Kidney (tissue), 14 donors: ENCODE results near the gene IQCN. TPM values are rescaled to one million over a fixed set of nuclear protein-coding genes. Genes with fewer than 3 reads are reported as not detected.

ENCODE experiments used
- DNase-seq, 5 donors: peaks; one replicate each; pipeline ENCODE4 v3.0.0-alpha.2; 2013 to 2020
- FAIRE-seq: peaks from 2 replicates; lab custom pipeline; 2012; peaks lifted over from hg19 to GRCh38; lab: Jason Lieb, UNC
- H3K27ac ChIP-seq, 2 donors: one replicate each; pipeline ENCODE4 v1.7.0; 2013; ENCODE audit warnings: low read depth in 2 of 2, low read length in 2 of 2, inconsistent platforms in 1 of 2
- H3K27me3 ChIP-seq: one replicate; pipeline ENCODE4 v1.7.1; 2013; ENCODE audit warnings: low read length, inconsistent platforms; ENCODE audit not compliant: control insufficient read depth, insufficient read depth
- H3K36me3 ChIP-seq, 3 donors: one replicate each; pipeline versions ENCODE4 v1.7.0 to v1.7.1; 2013; ENCODE audit warnings: low read length in 3 of 3, control low read depth in 1 of 3, inconsistent platforms in 1 of 3; ENCODE audit not compliant: insufficient read depth in 3 of 3, control insufficient read depth in 2 of 3
- H3K4me1 ChIP-seq, 3 donors: one replicate each; pipeline versions ENCODE4 v1.7.0 to v1.7.1; 2013; ENCODE audit warnings: low read length in 3 of 3, inconsistent platforms in 1 of 3, low read depth in 1 of 3; ENCODE audit not compliant: control insufficient read depth in 2 of 3, insufficient read depth in 2 of 3
- H3K4me3 ChIP-seq, 3 donors: one replicate each; pipeline versions ENCODE4 v1.7.0 to v1.8.1; 2013; ENCODE audit warnings: low read length in 3 of 3, control low read depth in 1 of 3, inconsistent platforms in 1 of 3
- H3K9ac ChIP-seq, 3 donors: one replicate each; pipeline versions ENCODE4 v1.7.0 to v1.7.1; 2013; ENCODE audit warnings: low read length in 3 of 3, control low read depth in 1 of 3, inconsistent platforms in 1 of 3
- H3K9me3 ChIP-seq, 3 donors: one replicate each; pipeline versions ENCODE4 v1.7.0 to v1.7.1; 2013; ENCODE audit warnings: low read length in 3 of 3, control low read depth in 1 of 3, inconsistent platforms in 1 of 3; ENCODE audit not compliant: control insufficient read depth in 2 of 3, insufficient read depth in 1 of 3
- CTCF ChIP-seq: IDR thresholded peaks from 3 replicates; pipeline ENCODE4 v1.5.1; 2012; ENCODE audit warnings: mild to moderate bottlenecking, moderate library complexity, borderline replicate concordance; ENCODE audit not compliant: insufficient read depth; ENCODE audit errors: extremely low read depth
- intact Hi-C: fragments of 100-400 bp; cut with DNase I; formaldehyde crosslinking; loops from one replicate; pipeline ENCODE4 v1.11.1; 2022
- polyA plus RNA-seq: library from polyadenylated mRNA; stranded (reverse); fragments of 350-450 nt; fragmentation: Illumina TruSeq; extraction: RNeasy Lipid Tissue Mini Kit (QIAGEN cat#74804); gene quantifications from one replicate; pipeline ENCODE4 v1.2.3, GENCODE V29; 2014; ENCODE audit warnings: low read depth, low replicate concordance; ENCODE audit not compliant: insufficient read depth
- total RNA-seq: library from RNA; stranded (reverse); fragmentation: NEBNext Ultra II Directional; extraction: Animal tissue kit (Norgen Biotek cat#: 25700); gene quantifications from one replicate; pipeline ENCODE4 v1.2.1, GENCODE V29; 2021
- donor health status: control.
- donor health status: control.
- donor health status: control.
- donor health status: control.
- donor health status: control.
- donor health status: DM: yes; HTN: yes; CAD: no.
- donor health status: Normal renal cell carcinoma (clear cell type).

The IQCN gene
- total and polyA plus RNA-seq, 2 donors from 2014 or later, result 0.82 to 6.3 TPM

- Histone ChIP-seq H3K4me3 (no peak overlapping the region), H3K4me1 (peaks cover 0 to 9% (median 8%) of the 10 kb centered on the region in 3 donors), H3K9me3 (no peaks in the 10 kb centered on the region), H3K9ac (no peak overlapping the region), H3K36me3 (no peaks in the 10 kb centered on the region), H3K27ac (peak overlapping the region in 1 of 2 donors; percentile 71), H3K27me3 (no peaks in the 10 kb centered on the region)
- no peak for FAIRE-seq
- intact Hi-C loops, result no loop called here
- DNase-seq, result no peak
- TF ChIP-seq CTCF, result no peak
Measured at GRCh38 chr19:18289471-18290301, 15.4 kb upstream of the IQCN start.

DNA sequence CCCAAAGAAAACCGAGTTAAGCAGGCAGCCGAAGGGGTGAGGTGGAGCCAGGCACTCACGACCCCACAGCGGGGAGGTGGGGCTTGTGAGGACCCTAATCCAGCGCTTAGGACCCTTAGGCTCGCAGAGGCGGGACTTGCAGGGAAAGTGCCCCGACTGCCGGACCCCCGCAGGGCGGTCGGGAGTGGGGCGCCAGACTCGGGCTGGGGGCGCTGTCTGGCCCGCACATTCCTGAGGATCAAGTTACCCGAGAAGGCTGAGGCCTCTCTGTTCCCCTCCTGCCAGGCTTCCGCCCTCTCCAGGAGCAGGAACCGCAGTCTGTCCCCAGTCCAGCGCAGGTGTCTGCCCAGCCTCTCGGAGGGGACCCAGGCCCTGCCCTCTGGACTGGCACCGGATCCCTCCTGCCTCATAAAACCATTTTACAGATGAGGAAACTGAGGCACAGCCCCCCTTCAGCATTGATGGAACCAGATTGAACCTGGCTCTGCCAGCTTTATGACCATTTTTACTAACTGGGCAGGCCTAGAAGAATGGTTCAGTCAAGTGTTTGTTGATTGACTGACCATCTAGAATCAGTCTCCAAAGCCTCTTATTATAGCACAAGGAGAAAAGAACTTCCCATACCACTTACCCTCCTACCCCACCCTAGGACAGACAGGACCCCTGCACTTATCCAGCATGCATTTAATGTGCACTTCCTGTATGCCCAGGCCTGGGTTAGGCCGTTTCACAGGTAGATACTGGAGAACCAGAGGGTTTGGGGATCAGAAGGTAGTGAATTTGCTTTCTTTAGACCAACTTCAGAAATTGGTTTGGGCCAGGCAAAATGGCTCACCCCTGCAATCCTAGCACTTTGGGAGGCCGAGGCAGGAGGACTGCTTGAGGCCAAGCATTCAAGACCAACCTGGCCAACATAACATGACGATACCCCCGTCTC, 13.9 kb upstream of the IQCN start:
- Histone ChIP-seq H3K27me3 (no peaks in the 10 kb centered on the region), H3K36me3 (no peaks in the 10 kb centered on the region), H3K4me3 (no peak overlapping the region), H3K9ac (no peak overlapping the region), H3K27ac (peak overlapping the region; percentile 28 to 51), H3K4me1 (peaks cover 0 to 6% (median 3%) of the 10 kb centered on the region in 3 donors), H3K9me3 (no peaks in the 10 kb centered on the region)
- FAIRE-seq, result no peak
- DNase-seq, result peak in 4 of 5 donors; percentile 79 to 85 (median 85)
- intact Hi-C loops, result no loop called here
- TF ChIP-seq CTCF, result no peak

DNA sequence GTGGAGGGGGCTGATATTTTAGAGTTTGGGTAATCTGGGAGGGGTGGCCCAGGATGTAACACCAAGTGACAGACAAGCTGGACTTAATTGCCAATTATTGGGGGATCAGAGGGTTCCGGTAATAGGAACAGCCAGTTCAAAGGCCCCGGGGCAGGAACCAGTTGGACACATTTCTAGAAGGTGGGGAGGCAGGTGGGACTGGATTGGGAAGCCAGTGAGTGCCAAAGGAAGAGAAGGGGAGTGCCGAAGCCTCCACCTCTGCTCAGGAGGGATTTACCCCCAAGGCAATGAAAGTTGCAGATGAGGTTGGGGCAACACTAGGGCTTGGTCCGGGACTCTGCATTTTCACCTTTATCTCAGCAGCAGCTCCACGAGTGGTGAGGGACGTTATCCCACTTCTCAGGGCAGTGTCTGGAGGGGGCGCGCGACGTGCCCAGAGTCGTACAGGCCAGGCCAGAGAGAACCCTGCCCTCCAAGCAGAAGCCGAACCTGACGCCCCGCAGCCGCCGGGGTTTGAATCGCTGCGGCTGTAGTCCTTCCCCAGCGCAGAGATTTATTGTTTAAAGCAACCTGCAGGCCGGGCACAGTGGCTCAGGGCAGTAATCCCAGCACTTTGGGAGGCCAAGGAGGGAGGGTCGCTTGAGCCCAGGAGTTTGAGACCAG, 12.9 kb upstream of the IQCN start:
- DNase-seq (no peak), FAIRE-seq (no peak)
- intact Hi-C loops, result no loop called here
- H3K9ac ChIP-seq, result no peak overlapping the region
- H3K4me1 ChIP-seq, result peaks cover 0 to 14% (median 0%) of the 10 kb centered on the region in 3 donors
- H3K27ac ChIP-seq, result peak overlapping the region; percentile 32 to 41
- no peak overlapping the region for H3K4me3 ChIP-seq
- H3K9me3 ChIP-seq, result no peaks in the 10 kb centered on the region
- no peak for TF ChIP-seq CTCF
- no peaks in the 10 kb centered on the region for H3K27me3 ChIP-seq
- no peaks in the 10 kb centered on the region for H3K36me3 ChIP-seq
